HG03196 (cell line): ENCODE results near the gene MYL6.
"Not testable (repeated sequence)": the region's sequence is repeated elsewhere in the genome, so short reads cannot be mapped to it uniquely, and the experiment has no call there.

Experiments
- ATAC-seq: cut with Tn5 transposase; IDR thresholded peaks from one replicate; pipeline ENCODE4 v1.9.1; 2021; ENCODE audit not compliant: unreplicated experiment

Gene MYL6

GRCh38 chr12:56189099-56189917, 31.1 kb downstream of the MYL6 start, which contains the start of gene SMARCC2:
Gene SMARCC2, minus strand, starts transcription at chr12:56189483. Its CDS starts 22 bp downstream, at chr12:56189461.
- ATAC-seq = peak; percentile 74

DNA sequence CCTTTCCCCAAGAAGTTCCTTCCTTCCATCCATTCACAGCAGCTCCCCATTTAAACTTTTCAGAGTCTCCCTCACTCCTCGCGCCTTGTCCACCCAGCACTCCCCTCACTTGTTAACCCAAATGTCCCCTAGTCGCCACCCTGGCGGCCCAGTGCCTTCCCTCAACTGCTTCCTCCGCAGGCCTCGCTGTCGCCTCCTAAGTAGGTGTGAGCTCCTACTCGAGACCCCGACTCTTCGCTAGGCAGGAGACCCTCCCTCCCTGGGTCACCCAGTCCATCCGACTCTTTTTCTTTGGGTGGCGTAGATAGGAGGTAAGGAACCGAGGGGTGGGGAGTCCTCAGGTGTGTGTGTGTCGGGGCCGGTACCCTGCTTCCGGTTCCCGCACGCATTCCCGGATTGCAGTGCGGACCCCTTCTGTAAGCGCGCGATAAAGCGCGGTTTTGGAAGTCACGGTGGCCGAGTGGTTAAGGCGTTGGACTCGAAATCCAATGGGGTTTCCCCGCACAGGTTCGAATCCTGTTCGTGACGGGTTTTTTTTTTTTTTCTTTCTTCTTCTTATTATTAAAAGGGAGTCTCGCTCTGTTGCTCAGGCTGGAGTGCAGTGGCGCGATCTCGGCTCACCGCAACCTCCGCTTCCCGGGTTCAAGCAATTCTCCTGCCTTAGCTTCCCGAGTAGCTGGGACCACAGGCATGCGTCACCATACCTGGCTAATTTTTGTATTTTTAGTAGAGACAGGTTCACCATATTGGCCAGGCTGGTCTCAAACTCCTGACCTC, 31.9 kb downstream of the MYL6 start:
- peak; percentile 31 for ATAC-seq

DNA sequence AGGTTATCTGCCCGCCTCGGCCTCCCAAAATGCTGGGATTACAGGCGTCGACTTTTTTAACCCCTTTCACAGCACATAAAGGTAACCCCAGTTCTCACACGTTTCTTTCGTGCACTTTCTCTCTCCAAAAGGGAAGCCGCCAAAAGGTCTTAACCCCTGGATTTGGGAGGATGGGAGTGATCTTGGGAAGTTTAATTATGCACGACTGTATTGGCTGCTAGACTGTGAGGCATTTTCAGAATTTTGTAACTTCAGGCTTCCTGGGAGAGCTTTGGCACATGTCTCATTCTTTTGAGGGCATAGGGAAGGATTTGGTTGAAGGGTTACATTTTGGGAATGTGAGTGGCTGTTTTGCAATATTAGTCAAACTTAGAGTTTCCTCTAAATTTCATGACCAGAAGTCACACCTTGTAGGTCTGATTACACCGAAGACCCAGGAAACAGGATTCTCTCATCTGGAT, 32.6 kb downstream of the MYL6 start:
- ATAC-seq = no peak

DNA sequence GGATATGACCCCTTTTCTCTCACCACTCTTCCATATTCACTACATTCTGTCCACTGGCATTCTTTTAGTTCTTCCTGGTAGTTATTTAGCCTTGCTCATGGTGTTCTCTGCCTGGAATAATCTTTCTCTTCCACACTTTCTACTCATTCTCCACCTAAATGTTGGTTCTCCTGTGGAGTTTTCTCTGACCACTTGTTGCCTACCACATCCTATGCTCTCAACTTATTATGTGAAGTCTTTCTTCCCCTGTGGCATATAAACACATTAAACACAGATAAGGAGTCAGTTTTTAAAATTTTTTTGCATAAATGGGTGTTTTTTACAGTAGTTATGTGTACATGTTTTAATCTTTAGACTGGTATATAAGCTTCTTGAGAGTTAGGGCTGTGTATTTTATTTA, 34.4 kb downstream of the MYL6 start:
- ATAC-seq = no peak

DNA sequence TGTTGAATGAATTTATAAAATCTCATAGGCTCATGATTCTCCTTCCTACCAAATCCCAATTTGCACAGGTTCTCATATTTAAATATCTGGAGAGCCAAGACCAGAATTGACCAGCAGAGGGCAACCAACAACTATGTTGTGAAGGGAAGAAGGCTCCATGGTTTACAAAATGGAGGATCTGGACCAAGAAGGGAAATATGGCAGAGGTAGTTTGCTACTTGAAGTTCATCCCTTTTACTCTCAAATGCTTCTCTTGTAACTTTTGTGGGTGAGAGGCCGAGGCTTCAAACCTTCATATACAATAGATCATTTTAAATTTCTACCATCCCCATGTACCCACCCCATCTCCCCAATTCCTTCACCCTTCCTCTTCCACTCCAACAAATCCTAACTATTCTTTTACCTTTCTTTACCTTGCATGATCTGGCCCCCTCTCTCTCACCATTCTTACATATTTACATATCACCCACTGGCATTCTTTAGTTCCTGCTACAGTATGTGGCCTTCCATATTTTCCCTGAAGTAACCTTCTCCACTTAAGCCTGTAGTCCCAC, 34.9 kb downstream of the MYL6 start:
- ATAC-seq = no peak

- ATAC-seq = not testable (repeated sequence)
These were observed 38.8 kb downstream of the MYL6 start for GRCh38 chr12:56196818-56197550.

DNA sequence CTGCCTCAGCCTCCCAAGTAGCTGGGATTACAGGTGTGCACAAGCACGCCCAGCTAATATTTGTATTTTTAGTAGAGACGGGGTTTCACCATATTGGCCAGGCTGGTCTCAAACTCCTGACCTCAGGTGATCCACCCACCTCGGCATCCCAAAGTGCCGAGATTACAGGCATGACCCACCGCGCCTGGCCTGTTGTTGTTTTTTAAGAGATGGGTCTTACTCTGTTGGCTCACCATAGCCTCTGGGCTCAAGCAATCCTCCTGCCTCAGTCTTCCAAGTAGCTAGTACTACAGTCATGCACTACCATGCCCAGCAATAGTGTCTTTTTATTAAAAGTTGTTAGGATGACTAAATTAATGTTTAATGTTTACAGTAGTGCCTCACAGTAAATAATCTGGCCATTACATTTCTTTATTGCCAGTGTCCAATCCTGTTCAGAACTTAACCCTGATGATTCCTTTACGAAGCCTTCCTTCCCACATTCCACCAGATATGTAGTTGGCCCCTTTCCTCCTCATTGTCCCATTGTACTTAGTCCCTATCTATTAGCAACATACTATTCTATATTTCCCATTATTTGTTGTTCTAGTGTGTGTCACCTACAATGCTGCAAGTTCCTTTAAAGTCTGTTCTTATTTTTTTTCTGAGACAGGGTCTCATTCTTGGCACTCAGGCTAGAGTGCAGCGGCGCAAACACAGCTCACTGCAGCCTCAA, 39.9 kb downstream of the MYL6 start:
- no peak for ATAC-seq

DNA sequence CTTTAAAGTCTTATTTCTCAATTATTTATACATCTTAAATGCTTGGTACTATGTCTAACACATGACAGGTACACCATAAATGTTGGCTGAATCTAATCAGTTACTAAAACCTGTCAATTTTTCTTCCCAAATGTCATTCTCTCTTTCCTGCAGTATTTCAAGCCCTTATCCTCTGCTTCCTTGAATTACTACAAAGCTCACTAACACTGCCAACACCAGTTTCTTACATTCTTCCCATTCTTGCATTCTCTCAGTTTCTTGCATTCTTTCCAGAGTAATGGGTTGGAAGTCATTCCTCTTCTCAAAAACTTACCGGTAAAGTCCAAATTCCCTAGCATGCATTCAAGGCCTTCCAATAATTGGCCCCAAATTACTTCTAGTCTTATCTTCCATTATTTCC, 40.7 kb downstream of the MYL6 start:
- ATAC-seq = no peak

- ATAC-seq = no peak
These were observed 44.2 kb downstream of the MYL6 start for GRCh38 chr12:56202366-56202765.

GRCh38 chr12:56202838-56203237, 44.7 kb downstream of the MYL6 start:
- no peak for ATAC-seq

GRCh38 chr12:56204275-56204674, 46.1 kb downstream of the MYL6 start:
- ATAC-seq = no peak

DNA sequence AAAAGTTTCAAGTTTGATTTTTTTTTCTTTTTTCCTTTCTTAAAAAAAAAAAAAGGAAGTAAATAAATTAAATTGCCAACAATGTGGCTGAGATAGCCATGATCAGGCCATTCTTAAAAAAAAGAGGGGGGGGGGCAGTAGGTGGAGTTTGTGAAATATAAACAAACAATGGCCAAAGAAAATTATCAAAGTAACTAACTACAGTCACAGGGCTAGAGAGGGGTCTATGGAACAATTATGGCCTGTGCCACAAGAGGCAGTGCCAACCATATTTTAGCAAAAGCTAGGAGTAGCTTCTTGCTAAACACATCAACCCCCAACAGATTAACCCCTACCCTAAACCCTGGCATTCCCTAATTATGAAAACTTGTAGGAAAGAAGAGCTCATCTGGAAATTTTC, 47.3 kb downstream of the MYL6 start:
- ATAC-seq = no peak

DNA sequence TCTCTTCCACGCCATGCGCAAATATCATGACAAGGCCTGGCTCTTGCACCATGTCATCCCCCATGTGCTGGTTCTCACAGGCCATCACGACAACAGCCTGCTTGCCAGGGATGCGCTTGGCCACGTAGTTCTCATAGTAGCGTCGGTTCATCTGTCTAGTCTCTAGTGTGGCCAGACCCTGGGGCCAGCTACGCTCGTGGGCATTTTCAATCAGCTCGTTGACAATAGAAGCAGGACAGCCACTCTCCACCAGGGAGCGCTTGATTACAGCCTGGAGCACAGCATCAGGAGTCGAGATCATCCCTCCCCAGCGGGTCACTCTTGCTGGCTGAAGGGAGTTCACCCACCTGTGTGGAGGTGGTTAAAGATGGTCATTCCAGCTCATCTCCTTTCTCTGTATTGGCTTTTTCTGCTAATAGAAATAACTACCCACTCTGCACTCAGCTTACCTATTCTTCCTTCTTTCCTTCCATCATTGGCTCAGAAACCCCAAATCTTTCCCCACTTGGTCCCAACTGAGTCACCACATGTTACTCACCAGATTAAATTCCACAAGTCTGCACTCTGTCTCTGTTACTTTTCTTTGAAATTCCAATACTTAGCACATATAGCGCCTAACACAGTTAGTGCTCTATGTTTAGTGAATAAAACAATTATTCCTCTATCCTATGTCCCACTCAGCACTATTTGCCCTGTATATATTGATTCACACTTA, 48.5 kb downstream of the MYL6 start:
- ATAC-seq = peak; percentile 46

DNA sequence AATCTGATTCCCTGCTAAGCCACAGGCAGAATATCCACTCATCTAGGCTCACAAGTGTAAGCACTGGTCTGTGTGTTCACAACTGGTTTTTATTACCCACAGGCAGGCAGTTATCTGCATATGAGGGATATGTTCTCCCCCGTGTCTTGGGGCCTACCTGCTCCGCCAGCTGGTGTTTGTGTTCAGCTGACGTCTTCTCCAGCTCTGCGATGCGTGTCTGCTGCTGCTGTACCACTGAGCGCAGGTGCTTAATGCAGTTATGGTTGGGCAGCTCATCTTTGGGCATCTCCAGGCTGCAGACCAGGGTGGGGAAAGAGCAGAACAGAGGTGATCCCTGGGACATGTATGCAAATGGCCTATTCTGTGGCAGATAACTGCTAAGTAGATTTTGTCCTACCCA, 49.8 kb downstream of the MYL6 start:
- no peak for ATAC-seq
